GM19468 (cell line): ENCODE measurements around the gene GPR158.
"Not testable (repeated sequence)": the region's sequence is repeated elsewhere in the genome, so short reads cannot be mapped to it uniquely, and the experiment has no call there.

ENCODE experiments used
- ATAC-seq: cut with Tn5 transposase; IDR thresholded peaks from one replicate; pipeline ENCODE4 v1.9.1; 2021; ENCODE audit warnings: mild to moderate bottlenecking, moderate library complexity, moderate number of reproducible peaks; ENCODE audit not compliant: unreplicated experiment; ENCODE audit errors: extremely low read depth

Gene GPR158

GRCh38 chr10:25294032-25294926 lies 119.5 kb downstream of the GPR158 start:
- no peak for ATAC-seq

- ATAC-seq, result no peak
These were observed 121.5 kb downstream of the GPR158 start for GRCh38 chr10:25296324-25296723.

- no peak for ATAC-seq
These were observed 122.7 kb downstream of the GPR158 start for GRCh38 chr10:25297466-25297865.

GRCh38 chr10:25300073-25300472 lies 125.3 kb downstream of the GPR158 start:
- no peak for ATAC-seq

- no peak for ATAC-seq
These were observed 129.8 kb downstream of the GPR158 start for GRCh38 chr10:25304606-25305005.

- ATAC-seq, result no peak
These were observed 131.6 kb downstream of the GPR158 start for GRCh38 chr10:25306386-25306785.

GRCh38 chr10:25308278-25308677 lies 133.5 kb downstream of the GPR158 start:
- no peak for ATAC-seq

GRCh38 chr10:25317596-25318211 lies 142.9 kb downstream of the GPR158 start:
- ATAC-seq, result not testable (repeated sequence)

- no peak for ATAC-seq
These were observed 152.5 kb downstream of the GPR158 start for GRCh38 chr10:25327273-25327672.

- ATAC-seq, result no peak
These were observed 153.6 kb downstream of the GPR158 start for GRCh38 chr10:25328361-25328760.

- ATAC-seq, result not testable (repeated sequence)
These were observed 154.8 kb downstream of the GPR158 start for GRCh38 chr10:25329587-25329986.

GRCh38 chr10:25334445-25334844 lies 159.6 kb downstream of the GPR158 start:
- ATAC-seq, result no peak

GRCh38 chr10:25336330-25336729 lies 161.5 kb downstream of the GPR158 start:
- no peak for ATAC-seq

GRCh38 chr10:25338271-25338670 lies 163.5 kb downstream of the GPR158 start:
- ATAC-seq, result no peak

GRCh38 chr10:25339966-25340365 lies 165.2 kb downstream of the GPR158 start:
- ATAC-seq, result no peak

GRCh38 chr10:25349520-25349919 lies 174.7 kb downstream of the GPR158 start:
- ATAC-seq, result no peak

GRCh38 chr10:25356609-25357008 lies 181.8 kb downstream of the GPR158 start:
- ATAC-seq, result no peak

GRCh38 chr10:25357269-25357668 lies 182.5 kb downstream of the GPR158 start:
- no peak for ATAC-seq

- ATAC-seq, result no peak
These were observed 207.4 kb downstream of the GPR158 start for GRCh38 chr10:25382029-25382810.

GRCh38 chr10:25382901-25383300 lies 208.1 kb downstream of the GPR158 start:
- ATAC-seq, result not testable (repeated sequence)

GRCh38 chr10:25383686-25384085 lies 208.9 kb downstream of the GPR158 start:
- ATAC-seq, result no peak
